Peyer's patch (tissue), 4 donors: ENCODE results near the gene CD4.

Experiments
- POLR2A ChIP-seq, 2 donors: fragments of 450-650 bp; IDR thresholded peaks; one replicate each; pipeline ENCODE4 v1.5.1; 2017; ENCODE audit warnings: antibody characterized with exemption in 2 of 2, mild to moderate bottlenecking in 2 of 2, moderate library complexity in 2 of 2
- TF ChIP-seq, protein P1 (sequence below), 6 experiments: fragments of 450-650 bp in 4 of 6; fragments of 200-600 bp in 2 of 6; sonication (generic) in 1 of 6; IDR thresholded peaks; one replicate each; pipeline ENCODE4 v1.5.1; 2017 to 2019; ENCODE audit warnings: antibody characterized with exemption in 6 of 6, mild to moderate bottlenecking in 3 of 6, moderate library complexity in 1 of 6

DNA sequence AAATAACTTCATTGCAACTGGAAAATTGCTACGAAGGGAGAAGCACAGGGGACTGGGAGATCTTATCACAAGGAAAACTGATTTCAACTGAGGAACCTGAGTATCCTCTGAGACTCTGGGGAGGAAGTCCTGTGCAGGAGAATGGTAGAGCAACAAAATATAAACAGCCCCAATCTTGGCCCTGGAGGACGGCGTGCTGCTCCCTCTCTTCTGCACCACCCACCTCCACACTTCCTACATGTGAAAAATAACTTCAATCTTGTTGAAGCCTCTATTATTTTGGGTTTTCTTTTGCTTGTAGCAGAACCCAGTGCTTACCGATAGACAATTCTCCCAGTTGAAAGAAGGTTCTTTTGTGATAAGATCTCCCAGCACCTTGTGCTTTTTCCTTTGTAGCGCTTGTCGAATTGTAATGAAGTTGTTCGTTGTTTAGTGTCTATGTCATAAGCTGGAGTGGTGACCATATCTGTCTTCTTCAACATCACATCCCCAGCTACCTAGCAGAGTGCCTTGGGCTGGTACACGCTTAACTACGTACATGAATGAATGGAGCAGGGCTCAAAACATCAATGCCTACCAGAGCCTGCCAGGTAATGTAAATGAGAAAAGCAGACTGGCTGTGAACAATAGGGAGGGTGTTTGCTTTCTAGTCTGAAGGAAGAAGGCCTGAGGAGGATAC, 2.8 kb upstream of the CD4 start:
- TF ChIP-seq, protein P1, sequence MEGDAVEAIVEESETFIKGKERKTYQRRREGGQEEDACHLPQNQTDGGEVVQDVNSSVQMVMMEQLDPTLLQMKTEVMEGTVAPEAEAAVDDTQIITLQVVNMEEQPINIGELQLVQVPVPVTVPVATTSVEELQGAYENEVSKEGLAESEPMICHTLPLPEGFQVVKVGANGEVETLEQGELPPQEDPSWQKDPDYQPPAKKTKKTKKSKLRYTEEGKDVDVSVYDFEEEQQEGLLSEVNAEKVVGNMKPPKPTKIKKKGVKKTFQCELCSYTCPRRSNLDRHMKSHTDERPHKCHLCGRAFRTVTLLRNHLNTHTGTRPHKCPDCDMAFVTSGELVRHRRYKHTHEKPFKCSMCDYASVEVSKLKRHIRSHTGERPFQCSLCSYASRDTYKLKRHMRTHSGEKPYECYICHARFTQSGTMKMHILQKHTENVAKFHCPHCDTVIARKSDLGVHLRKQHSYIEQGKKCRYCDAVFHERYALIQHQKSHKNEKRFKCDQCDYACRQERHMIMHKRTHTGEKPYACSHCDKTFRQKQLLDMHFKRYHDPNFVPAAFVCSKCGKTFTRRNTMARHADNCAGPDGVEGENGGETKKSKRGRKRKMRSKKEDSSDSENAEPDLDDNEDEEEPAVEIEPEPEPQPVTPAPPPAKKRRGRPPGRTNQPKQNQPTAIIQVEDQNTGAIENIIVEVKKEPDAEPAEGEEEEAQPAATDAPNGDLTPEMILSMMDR (IDR thresholded peaks at IDR 0.05), result no peak
- no peak for TF ChIP-seq POLR2A (IDR thresholded peaks at IDR 0.05)
